Activated CD8-positive, alpha-beta memory T cell treated with anti-CD3 and anti-CD28 coated beads, Interleukin-2, amount 50 U/mL, for 1 hour (primary cell): ENCODE data around the gene HOXA4.

Experiments used
- DNase-seq: peaks from one replicate; pipeline ENCODE4 v3.0.0-alpha.2; 2020; ENCODE audit errors: extremely low read depth

HOXA4 gene

DNA sequence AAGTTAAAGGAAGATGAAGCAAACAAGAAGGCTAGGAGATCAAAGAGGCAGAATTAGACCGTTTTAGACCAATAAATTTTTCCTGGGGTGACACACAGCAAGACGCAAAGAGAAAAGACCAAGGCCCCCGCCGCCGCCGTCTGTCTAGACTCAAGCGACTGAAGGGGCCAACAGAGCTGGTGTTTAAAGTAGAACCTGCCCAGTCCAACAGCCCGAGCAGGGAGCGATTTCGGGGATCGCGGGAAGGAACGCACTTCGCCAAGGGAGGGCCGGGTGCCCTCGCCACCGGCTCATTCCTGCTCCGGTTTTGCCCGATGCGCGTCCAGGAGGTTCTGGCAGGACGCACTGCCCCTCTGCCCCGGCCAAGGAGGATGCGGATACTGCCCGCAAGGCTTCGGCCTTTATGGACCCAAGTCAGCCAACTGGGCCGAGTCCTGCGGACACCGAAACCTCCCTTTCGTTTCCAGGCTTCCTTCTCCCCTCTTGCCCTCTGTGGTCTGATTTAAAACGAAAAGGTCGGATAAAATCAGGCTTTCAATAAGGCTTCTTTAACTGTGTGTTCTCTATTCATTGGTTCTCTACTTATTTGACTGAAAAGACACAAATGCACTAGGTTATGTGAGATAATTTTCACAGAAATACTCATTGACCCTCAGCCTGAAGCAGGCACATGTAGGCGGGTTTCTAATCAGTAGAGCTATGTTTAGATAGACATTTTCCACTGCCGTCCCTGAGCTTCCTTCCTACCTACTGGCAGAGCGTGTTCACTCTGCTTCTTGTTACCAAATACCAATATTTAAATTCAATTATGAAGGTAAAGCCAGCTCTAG is 28.1 kb upstream of the HOXA4 start:
- no peak for DNase-seq

DNA sequence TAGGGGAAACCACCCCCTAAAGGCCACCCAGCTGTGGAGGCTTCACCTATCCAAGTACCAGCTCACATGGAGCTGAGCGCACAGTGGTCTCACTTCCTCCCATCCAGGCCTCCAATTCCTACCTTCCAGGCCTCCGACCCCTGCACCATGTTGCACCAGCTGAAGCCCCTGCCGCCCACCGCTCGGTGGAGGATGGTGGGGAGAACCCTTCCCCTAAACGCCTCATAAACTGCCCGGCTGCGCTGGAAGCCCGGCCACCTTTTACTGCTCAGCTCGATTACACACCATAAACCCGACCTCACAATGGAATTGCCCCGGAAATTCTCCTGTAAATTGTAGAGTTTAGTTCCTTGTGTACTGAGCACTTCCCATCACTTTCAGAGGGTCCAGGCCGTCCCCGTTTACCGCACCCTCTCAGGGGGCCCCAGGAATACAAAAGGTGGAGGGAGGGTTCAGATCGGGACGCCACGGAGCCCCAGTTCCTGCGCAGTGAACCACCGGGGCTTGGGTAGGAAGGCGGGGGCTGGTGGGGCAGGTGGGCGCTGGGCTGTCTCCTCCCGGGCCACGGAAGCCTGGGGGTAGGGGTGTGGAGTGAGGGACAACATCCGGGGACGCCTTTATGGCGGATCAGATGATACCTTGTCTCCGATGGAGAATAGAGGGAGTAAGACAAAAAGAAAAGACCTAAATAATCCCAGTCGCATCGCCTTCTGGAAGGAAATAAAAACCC is 27.3 kb upstream of the HOXA4 start:
- no peak for DNase-seq

DNA sequence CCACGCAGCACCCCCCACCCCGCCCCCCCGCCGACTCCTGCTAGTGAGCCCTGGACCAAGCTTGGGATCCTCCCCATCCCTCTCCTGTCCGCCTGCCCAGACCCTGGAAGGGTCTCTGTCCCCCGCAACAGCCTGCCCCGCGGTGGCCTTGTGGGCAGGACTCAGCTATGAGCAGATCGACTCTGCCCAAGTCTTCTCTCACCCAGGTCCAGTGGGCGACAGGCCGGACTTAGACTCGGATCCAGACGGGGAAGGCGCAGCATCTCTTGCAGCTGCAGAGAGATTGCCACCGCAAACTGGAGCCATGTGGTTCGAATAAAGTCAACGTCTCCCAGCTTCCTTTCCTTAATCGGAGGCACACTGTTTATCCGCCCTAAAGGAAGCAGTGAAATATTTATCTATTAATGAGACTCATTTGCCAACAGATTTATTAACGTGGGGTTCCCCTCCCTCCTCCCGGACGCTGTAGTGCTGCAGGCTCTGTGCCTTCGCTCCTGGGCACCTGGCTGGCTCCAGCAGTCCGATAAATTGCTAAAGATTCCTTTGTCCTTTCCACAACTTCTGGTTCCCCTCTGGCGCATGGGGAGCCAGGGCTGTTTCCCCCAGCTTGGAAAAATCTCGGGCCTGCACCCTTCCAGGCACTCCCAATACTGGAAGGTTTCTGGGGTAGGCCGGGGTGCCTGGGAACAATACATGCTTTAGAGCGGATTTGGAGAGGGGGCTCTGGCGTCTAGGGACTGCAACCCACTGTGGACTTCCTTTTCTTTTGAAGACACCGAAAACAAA is 26.6 kb upstream of the HOXA4 start:
- no peak for DNase-seq

DNA sequence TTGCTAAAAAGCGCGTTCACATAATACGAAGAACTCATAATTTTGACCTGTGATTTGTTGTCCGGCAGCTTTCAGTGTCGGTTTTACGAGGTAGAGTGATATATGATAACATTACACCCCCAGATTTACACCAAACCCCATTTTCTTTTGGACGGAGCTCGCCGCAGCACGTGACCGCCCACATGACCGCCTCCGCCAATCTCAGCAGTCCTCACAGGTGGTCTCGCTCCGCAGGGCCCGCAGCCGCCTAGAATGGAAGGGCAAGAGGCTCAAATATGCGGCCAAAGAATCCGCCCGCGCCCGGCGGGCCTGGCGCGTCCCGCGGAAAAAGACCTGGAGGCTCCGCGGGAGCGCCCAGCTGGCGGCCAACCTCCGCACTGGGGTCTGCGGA is 25.9 kb upstream of the HOXA4 start, which contains the start of gene HOXA7:
HOXA7 (minus strand) TSS at position 168 of the 391 bp plus-strand sequence; CDS start at position 38, 130 bp downstream.
- no peak for DNase-seq

GRCh38 chr7:27155816-27156507 is 25.4 kb upstream of the HOXA4 start:
- no peak for DNase-seq

GRCh38 chr7:27154901-27155815 is 24.6 kb upstream of the HOXA4 start:
- DNase-seq = no peak

- no peak for DNase-seq
Observed at GRCh38 chr7:27154369-27154768, 23.8 kb upstream of the HOXA4 start.

DNA sequence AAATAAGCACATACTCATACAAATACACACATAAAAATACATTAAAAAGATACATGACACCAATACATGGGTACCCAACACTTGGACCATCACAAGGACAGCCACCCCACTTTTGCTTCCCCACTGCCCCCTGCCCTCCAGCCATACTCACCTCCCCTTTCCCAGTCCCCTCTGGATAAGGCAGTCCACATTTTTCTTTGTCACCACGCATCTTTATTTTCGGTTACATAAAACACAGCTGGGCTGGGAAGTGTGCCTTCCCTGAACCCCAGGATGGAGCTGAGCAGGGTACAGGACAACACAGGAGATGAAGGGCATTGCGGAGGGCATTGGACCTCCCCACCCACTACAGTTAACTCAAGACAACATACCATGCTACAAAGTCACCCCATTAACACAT is 23.0 kb upstream of the HOXA4 start:
- no peak for DNase-seq

DNA sequence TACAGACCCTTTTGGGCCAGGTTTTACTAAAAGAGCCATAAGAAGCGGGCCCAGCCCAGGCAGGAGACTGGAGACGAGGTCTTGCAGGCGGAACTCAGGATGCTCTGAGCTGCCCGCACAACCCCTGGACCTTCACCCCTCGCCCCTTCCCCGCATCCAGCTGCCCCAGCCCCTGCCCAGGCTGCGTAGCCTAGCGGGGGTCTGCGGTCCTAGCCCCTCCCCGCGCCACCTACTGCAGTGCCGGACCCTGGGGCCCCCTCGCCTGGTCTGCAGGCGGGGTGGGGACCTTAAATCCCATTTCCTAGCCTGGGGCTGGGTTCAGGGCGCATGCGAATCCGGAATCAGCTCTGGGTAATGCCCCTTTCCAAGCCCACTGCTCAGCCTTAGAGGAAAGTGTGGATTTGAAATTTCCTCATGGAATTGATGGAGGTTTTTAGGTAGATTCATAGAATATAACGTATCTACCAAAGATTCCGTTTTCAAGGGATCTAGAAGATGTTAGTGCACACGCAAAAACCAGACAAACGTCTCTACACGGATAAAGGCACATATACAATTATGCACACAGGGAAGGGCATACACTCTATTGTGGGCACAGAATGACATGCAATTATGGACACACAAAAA is 22.4 kb upstream of the HOXA4 start:
- no peak for DNase-seq

GRCh38 chr7:27151931-27152815 is 21.6 kb upstream of the HOXA4 start, which contains the start of gene HOXA3:
Gene HOXA3 (minus strand): TSS chr7:27152583. CDS start chr7:27110640, 41,943 bp downstream.
- DNase-seq = no peak

DNA sequence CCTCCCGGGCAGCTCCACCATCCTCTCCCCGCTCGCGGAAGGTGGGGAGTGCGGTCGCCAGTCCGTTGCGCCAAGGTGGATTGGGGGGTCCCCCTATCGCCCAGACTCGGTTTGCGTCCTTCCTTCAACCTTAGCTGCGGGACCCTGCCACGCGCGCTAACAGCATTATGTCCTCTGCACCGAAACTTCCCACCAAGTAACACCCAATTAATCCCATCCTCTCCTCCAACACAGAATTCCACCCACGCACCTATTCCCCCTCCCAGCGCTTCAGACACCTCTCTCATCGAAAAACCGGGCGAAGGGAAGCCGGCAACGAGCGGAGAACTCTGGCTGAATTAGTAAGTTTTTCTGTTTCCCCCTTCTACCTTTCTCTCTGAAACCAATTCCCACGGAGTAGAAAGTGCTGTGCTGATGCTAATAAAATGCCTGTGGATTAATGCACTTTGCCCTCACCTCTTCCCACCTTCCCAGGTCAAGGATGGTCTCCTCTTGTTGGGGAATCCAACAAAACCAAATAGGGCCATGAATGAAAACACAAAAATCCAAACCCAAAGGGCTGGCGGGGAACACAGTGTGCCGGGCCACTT is 20.9 kb upstream of the HOXA4 start:
- DNase-seq = no peak

- DNase-seq = no peak
Observed at GRCh38 chr7:27150568-27151340, 20.2 kb upstream of the HOXA4 start.

DNA sequence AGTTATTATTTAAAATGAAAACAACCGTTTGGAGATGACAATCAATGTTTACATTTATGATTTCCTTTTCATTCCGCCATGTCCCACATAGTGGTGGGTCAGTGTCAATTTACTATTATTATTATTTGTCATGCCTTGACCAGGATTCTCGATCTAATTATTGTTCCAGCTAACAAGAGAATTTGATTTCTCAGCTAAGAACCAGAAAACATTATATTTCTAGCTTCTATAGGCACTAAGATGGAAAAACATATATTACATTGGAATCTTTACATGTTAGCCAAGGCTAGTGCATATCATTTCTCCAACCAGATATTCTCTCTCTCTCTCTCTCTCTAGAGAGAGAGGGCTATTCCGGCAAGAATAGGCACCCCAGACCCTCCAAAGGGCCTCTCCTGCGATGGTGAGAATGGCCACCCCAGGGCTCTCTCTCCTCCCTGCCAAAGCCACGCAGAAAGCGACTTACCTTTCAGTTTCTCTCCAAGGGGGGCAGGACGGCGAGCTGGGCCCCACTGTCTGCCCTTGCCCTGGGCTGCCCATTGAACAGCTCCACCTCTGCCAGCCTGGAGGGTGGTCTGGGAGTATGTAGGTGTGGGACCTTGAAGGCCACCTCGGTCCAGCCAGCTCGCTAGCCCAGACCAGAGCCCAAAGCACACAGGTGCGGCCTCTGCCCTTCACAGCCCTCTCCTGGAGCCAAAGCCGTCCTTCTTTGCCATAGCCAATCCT is 19.4 kb upstream of the HOXA4 start:
- DNase-seq = no peak

- no peak for DNase-seq
Observed at GRCh38 chr7:27148756-27149641, 18.4 kb upstream of the HOXA4 start.

- no peak for DNase-seq
Observed at GRCh38 chr7:27148031-27148755, 17.6 kb upstream of the HOXA4 start.
